K562 (cell line): ENCODE data around the gene CAPZB.

Source experiments
- CBFB ChIP-seq: sonication (generic); formaldehyde crosslinking; IDR thresholded peaks from 2 replicates; pipeline ENCODE4 v1.4.0; 2020; ENCODE audit warnings: mild to moderate bottlenecking, missing genetic modification reagents
- CTCF ChIP-seq, 3 experiments: IDR thresholded peaks in 2 of 3; conservative IDR thresholded peaks in 1 of 3; 2 replicates each; pipeline ENCODE4 v1.5.1; 2011 to 2012; ENCODE audit warnings: low read length in 3 of 3, mild to moderate bottlenecking in 3 of 3, control low read depth in 2 of 3, improper control_type of control experiment in 1 of 3, inconsistent platforms in 1 of 3, low read depth in 1 of 3, mixed read lengths in 1 of 3, moderate library complexity in 1 of 3; ENCODE audit not compliant: insufficient read depth in 2 of 3
- E2F5 ChIP-seq: sonication (generic); formaldehyde crosslinking; IDR thresholded peaks from 2 replicates; pipeline ENCODE4 v1.8.0; 2022; ENCODE audit warnings: mild to moderate bottlenecking, missing genetic modification reagents
- FOXM1 ChIP-seq, 2 experiments: fragments of 450-650 bp in 1 of 2; sonication (generic) in 1 of 2; formaldehyde crosslinking in 1 of 2; IDR thresholded peaks; 2 replicates each; pipeline versions ENCODE4 v1.6.1 to v1.9.0; 2017 to 2022; ENCODE audit warnings: low read depth in 2 of 2, mild to moderate bottlenecking in 2 of 2, missing genetic modification reagents in 1 of 2, moderate library complexity in 1 of 2
- FOXO4 ChIP-seq: fragments of 450-650 bp; formaldehyde crosslinking; IDR thresholded peaks from 2 replicates; pipeline ENCODE4 v1.4.0; 2020; ENCODE audit warnings: mild to moderate bottlenecking, moderate library complexity
- POU5F1 ChIP-seq: fragments of 150-350 bp; IDR thresholded peaks from 2 replicates; pipeline ENCODE4 v1.6.1; 2014; ENCODE audit warnings: borderline replicate concordance, low read length, low read depth, mild to moderate bottlenecking; ENCODE audit not compliant: partially characterized antibody
- RFX1 ChIP-seq: fragments of 450-650 bp; IDR thresholded peaks from 2 replicates; pipeline ENCODE4 v1.6.1; 2016; ENCODE audit warnings: mild to moderate bottlenecking, moderate library complexity
- SMAD3 ChIP-seq: fragments of 450-650 bp; formaldehyde crosslinking; conservative IDR thresholded peaks from 2 replicates; pipeline ENCODE4 v1.4.0; 2020; ENCODE audit warnings: mild to moderate bottlenecking
- U2AF1 ChIP-seq: fragments of 200-400 bp; formaldehyde crosslinking; optimal IDR thresholded peaks from 2 replicates; pipeline ENCODE3; 2017; ENCODE audit warnings: mild to moderate bottlenecking, low read depth, low read length, moderate library complexity
- U2AF2 ChIP-seq: fragments of 200-400 bp; formaldehyde crosslinking; optimal IDR thresholded peaks from 2 replicates; pipeline ENCODE3; 2017; ENCODE audit warnings: low read depth, mild to moderate bottlenecking, low read length
- ZNF780A ChIP-seq: fragments of 250-450 bp; sonication (Bioruptor Pico); IDR thresholded peaks from 2 replicates; pipeline ENCODE4 v1.5.0; 2021; ENCODE audit warnings: mild to moderate bottlenecking

GRCh38 chr1:19374926-19375325 lies 110.4 kb downstream of the CAPZB start:
- TF ChIP-seq ZNF780A (CRISPR knock-in tag) (no peak), U2AF1 (no peak), U2AF2 (no peak), RFX1 (no peak), FOXO4 (CRISPR knock-in tag) (no peak), POU5F1 (no peak), SMAD3 (CRISPR knock-in tag) (no peak), CTCF (IDR thresholded peaks at IDR 0.05 in 2 of 3, conservative IDR thresholded peaks at IDR 0.05 in 1 of 3; ENCODE audit: insufficient read depth in 2 of 3, low read depth in 1 of 3, low read length in 3 of 3) (no peak), CBFB (CRISPR knock-in tag) (no peak), E2F5 (no peak), FOXM1 (IDR thresholded peaks at IDR 0.05; ENCODE audit: low read depth) (no peak), FOXM1 (CRISPR knock-in tag; IDR thresholded peaks at IDR 0.05; ENCODE audit: low read depth) (no peak)
